ENCODE data around the gene SMIM10L1. TPM values are rescaled to one million over a fixed set of nuclear protein-coding genes. Genes with fewer than 3 reads are reported as not detected.
A peak's percentile ranks its signal among the peaks of the same experiment; 100 is the strongest.

The SMIM10L1 gene
- total RNA-seq = 4.6 and 6.7 TPM in 2 replicates

- DNase-seq (ENCODE audit: low read depth in 2 of 2) = peak; percentile 96 to 98
Observed at GRCh38 chr12:11171145-11171968, at the start of gene SMIM10L1. Gene SMIM10L1 (plus strand): TSS chr12:11171194. CDS start chr12:11171357, 163 bp downstream.

DNA sequence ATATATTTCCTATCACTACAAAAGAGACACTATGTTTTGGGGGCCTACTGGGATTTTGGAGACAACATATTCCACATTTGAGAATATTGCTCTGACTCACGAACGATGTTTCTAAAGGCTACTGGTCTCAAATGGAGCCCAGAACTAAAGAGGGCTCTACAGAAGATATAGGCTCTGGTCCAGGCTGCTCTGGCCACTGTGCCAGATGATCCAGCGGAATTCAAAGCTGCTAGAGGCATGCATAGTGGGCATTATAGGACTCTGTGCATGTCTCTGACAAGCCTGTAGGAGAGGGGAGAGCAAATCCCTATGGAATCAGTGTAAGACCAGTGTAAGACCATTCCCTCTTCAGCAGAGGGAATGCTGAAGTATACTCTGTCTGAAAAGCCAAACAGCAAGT lies 40.6 kb upstream of the SMIM10L1 start:
- DNase-seq (ENCODE audit: low read depth in 2 of 2) = no peak

DNA sequence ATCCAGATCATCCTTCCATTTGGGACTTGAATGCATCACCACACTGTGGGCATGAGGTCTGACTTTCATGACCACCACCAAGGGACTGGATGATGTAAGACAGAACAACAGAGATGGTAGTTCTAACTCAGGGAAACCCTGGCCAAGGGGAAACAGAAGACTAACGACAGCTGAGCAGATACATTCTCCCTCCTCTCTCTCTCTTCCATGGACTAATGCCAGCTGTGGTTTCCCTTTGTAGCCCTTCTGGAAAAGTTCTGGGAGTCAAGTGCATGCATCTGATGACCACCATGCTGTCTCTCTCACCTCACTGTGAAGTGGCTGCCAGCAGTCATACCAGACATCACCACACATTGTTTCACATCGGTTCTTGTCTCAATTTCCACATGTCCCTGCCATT lies 40.0 kb upstream of the SMIM10L1 start:
- DNase-seq (ENCODE audit: low read depth in 2 of 2) = peak in 1 of 2 donors; percentile 83

- DNase-seq (ENCODE audit: low read depth in 2 of 2) = no peak
Observed at GRCh38 chr12:11133162-11133561, 37.8 kb upstream of the SMIM10L1 start.

- DNase-seq (ENCODE audit: low read depth in 2 of 2) = peak in 1 of 2 donors; percentile 25
Observed at GRCh38 chr12:11133816-11134215, 37.2 kb upstream of the SMIM10L1 start.

- DNase-seq (ENCODE audit: low read depth in 2 of 2) = no peak
Observed at GRCh38 chr12:11134305-11134704, 36.7 kb upstream of the SMIM10L1 start, which contains the start of gene TAS2R30. Gene TAS2R30 (minus strand): TSS chr12:11134644. CDS start chr12:11134244, 400 bp downstream.

GRCh38 chr12:11136075-11136474 lies 34.9 kb upstream of the SMIM10L1 start:
- no peak for DNase-seq (ENCODE audit: low read depth in 2 of 2)

DNA sequence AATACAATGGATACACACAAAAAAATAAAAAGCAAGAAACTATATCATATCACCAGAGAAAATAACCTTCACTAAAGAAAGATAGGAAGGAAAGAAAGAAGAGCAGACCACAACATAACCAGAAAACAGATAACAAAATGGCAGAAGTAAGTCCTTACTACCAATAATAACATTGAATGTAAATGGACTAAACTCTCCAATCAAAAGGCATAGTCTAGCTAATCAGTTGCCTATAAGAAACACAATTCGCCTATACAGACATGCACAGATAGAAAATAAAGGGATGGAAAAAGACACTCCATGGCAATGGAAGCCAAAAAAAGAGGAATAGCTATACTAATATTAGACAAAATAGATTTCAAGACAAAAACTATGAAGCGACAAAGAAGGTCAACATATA lies 27.6 kb upstream of the SMIM10L1 start:
- no peak for DNase-seq (ENCODE audit: low read depth in 2 of 2)

DNA sequence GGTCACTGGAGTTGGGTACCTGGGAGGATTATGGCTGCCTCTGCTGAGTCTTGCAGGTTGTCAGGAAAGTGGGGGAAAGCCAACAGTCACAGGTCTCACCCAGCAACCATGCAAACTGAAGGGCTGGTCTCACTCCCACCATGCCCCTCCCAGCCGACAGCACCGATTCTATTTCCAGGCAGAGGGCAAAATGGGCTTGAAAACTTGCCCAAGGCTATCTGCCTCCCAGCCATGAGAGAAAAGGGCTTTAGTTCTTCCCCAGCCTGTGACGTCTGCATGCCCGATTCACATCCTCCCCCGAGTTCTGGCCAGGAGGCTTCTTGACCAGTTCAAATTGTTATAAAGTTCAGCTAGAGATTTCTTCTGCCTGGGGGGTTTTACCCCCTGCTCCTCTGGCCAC lies 26.7 kb upstream of the SMIM10L1 start:
- no peak for DNase-seq (ENCODE audit: low read depth in 2 of 2)

DNA sequence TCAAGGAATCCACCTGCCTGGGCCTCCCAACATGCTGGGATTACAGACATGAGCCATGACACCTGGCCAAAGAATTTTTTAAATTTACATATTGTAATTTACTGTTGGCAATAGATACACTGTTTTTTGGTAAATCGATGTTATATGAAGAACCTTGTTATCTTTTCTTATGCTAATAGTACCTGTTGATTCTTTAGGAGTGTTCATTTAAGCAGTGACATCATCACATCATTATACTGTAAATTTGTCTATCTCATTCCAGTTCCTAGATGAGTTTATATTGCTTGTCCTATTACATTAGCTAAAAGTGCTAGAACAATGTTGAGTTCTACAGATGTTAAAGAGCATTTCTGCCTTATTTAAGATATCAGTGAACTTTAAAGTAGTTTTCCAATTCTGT lies 23.6 kb upstream of the SMIM10L1 start:
- DNase-seq (ENCODE audit: low read depth in 2 of 2) = no peak

GRCh38 chr12:11150832-11151231 lies 20.2 kb upstream of the SMIM10L1 start:
- no peak for DNase-seq (ENCODE audit: low read depth in 2 of 2)

- no peak for DNase-seq (ENCODE audit: low read depth in 2 of 2)
Observed at GRCh38 chr12:11152725-11153124, 18.3 kb upstream of the SMIM10L1 start.

DNA sequence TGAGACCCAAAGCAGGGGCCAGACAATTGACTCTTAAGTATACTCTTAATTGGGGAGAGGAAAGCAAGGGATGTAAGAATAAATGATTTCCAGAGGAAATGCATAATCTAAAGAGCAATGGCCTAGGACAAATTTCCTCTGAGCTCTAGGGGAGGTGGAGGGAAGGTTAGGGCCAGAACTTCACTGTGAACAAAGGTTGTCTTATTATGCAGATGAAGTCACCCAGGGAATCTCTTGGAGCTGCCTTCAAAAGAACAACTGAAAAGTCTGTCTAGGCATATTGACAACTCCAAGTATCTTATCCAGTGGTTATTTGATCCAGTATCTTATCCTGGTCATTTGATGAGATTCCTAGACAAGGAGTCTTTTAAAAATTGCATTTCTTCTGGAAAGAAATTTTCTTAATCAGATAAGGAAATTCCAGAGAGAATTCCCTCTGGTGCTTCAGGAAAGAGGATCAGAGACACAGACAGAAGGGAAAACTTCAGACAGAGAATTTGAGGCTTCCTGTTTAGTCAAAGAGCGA lies 16.5 kb upstream of the SMIM10L1 start:
- DNase-seq (ENCODE audit: low read depth in 2 of 2) = no peak

- DNase-seq (ENCODE audit: low read depth in 2 of 2) = peak in 1 of 2 donors; percentile 5
Observed at GRCh38 chr12:11158885-11159444, 12.0 kb upstream of the SMIM10L1 start.

DNA sequence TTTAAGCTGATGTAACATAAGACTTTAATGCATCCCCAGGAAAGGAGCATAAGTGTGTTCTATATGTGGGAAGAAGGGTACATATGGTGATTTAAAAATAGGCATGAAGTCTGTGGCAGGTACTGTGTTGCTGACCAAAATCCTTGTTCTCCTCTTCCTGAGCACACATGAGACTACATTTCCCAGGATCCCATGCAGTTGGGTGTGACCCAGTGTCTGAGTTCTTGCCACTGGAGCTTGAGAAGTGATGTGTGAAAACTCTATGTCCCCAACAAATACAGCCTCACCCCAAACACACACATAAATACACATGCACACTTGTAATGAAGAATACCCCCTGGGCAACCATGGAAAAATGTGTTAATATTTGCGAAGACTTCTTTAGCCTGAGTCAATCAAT lies 8.5 kb upstream of the SMIM10L1 start:
- no peak for DNase-seq (ENCODE audit: low read depth in 2 of 2)

DNA sequence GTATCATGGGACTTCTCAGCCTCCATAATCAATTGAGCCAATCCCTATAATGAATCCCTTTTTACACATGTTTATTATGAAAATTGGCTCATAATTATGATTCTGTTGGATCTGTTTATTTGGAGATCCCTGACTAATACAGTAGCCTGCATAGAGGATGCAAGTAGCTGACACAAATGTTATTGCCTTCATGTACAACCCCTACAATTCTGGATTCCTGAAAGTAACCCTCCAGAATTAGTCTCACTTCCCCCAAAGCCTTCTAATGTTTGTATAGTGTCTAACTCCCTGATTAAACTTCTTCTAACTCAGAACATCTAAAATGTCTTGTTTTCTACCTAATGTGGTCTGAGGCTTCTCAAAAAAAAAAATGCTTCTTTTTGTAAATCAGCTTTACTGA lies 6.6 kb upstream of the SMIM10L1 start:
- DNase-seq (ENCODE audit: low read depth in 2 of 2) = no peak

- no peak for DNase-seq (ENCODE audit: low read depth in 2 of 2)
Observed at GRCh38 chr12:11166300-11166699, 4.7 kb upstream of the SMIM10L1 start.

DNA sequence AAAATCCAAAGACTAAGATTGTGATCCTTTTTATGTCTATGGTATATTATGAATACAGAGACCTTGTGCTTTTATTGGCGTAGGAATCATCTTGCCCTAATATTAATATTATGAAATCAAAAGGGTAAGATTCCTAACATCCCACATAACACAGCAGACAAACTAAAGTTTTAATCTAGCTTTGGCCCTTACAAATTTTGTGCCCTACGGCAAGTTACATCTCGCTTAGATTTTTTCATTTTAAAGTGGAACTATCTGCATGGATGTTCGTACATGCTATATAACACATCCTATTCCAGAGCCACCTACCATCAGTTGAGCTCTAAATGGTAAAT lies 217 bp upstream of the SMIM10L1 start:
- DNase-seq (ENCODE audit: low read depth in 2 of 2) = no peak

DNA sequence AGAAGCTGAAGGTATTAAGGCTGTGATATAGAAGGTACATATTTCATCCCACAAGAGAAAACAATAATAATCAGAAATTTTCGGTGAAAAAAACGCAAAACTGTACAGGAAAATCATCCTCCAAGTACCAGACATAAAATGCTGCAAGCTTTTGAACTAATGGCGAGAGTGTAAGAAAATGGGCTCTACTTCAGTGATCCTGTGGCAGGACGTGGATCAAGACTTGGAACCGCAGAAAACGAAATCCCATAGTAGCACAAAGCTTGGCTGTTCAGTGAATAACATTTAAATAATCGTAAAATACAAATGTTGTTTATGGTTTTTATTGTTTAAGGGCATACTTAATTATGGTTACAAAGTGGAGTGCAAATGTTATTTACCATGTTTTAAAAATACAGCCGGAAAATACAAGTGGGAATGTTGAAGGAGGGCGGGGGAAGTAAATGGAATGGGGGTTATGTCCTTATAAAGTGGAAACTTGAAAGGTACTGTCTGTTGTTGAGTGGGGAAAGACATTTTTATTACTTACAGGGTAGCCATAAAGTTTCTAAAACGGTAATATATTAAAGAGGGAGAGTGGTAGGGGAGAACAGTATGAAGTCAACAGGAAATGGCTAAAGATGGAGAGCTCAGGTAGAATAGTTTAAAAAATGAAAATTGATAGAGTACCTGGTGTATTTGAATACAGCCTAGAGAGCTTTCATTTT lies 1.1 kb downstream of the SMIM10L1 start:
- DNase-seq (ENCODE audit: low read depth in 2 of 2) = peak; percentile 26 to 50

DNA sequence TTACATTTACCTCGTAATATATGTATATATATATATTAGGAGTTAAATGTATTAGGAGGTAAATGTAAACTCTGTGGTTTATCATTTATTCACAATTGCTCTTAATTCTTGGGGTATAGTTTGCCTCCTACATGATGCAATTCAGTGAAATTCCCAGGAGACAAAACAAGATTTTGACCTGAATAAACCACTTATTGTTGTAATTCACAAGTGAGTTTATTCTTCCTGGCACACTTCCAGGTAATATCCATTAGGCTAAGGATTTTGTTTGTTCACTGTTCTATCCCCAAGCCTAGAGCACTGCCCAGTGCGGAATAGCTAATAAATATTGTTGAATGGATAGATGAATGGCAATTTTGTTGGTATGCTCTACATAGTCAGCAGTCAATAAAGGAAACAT lies 3.0 kb downstream of the SMIM10L1 start:
- DNase-seq (ENCODE audit: low read depth in 2 of 2) = peak in 1 of 2 donors; percentile 49

DNA sequence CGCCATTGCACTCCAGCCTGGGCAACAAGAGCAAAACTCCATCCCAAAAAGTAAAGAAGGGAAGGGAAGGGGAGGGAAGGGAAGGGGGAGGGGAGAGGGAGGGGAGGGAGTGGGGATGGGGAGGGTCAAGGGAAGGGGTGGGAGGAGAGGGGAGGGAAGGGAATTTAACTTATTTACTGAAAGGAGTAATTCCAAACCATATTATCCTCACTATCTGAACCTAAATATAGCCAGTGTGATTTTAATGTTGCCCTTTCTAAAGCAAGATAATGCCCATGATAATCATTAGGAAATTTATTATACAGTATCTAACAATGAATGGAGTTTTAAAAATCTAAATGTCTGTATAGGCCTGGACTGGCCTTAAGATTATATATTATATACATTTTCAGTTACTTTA lies 7.3 kb downstream of the SMIM10L1 start:
- DNase-seq (ENCODE audit: low read depth in 2 of 2) = no peak

GRCh38 chr12:11182529-11182928 lies 11.5 kb downstream of the SMIM10L1 start:
- no peak for DNase-seq (ENCODE audit: low read depth in 2 of 2)
